Endothelial cell of umbilical vein (primary cell): ENCODE measurements around the gene NFXL1. TPM values are rescaled to one million over a fixed set of nuclear protein-coding genes. Genes with fewer than 3 reads are reported as not detected.

Experiments
- BruUV-seq: library from RNA; stranded (reverse); fragments of 400-500 nt; replicated peaks from 2 replicates; lab custom pipeline; 2021; lab: Mats Ljungman, UMichigan
- CTCF ChIA-PET: fragments of 300-600, 350-600 bp; sonication (Branson Sonifier 250); formaldehyde crosslinking; loops from one replicate; lab custom pipeline; 2021; ENCODE audit warnings: antibody characterized with exemption, inconsistent platforms; lab: Charles Lee
- POLR2A ChIA-PET: fragments of 300-600, 350-600 bp; sonication (Branson Sonifier 250); formaldehyde crosslinking; loops from one replicate; lab custom pipeline; 2021; ENCODE audit warnings: antibody characterized with exemption, inconsistent platforms; lab: Charles Lee
- DNase-seq: peaks from one replicate; pipeline ENCODE4 v3.0.0-alpha.2; 2011; ENCODE audit warnings: low read depth, low spot score
- FAIRE-seq: peaks from 2 replicates; lab custom pipeline; 2011; peaks lifted over from hg19 to GRCh38; lab: Jason Lieb, UNC
- H2AFZ ChIP-seq: 2 replicates; pipeline ENCODE4 v1.6.0; 2012; ENCODE audit warnings: low read depth, low read length, control low read depth, inconsistent platforms
- H3K27ac ChIP-seq: 2 replicates; pipeline ENCODE4 v1.5.1; 2011; ENCODE audit warnings: low read depth, mild to moderate bottlenecking, control low read depth, low read length, moderate library complexity; ENCODE audit not compliant: insufficient read depth
- H3K27me3 ChIP-seq, 2 experiments: 2 replicates each; pipeline versions ENCODE4 v1.6.0 to v1.6.1; 2011; ENCODE audit warnings: low read length in 2 of 2, mixed read lengths in 1 of 2; ENCODE audit not compliant: control insufficient read depth in 2 of 2, insufficient read depth in 2 of 2
- H3K36me3 ChIP-seq, 2 experiments: 2 replicates in 1 of 2; 3 replicates in 1 of 2; pipeline ENCODE4 v1.5.1; 2011; ENCODE audit warnings: low read length in 2 of 2, mild to moderate bottlenecking in 1 of 2, moderate library complexity in 1 of 2; ENCODE audit not compliant: control insufficient read depth in 2 of 2, insufficient read depth in 2 of 2; ENCODE audit errors: extremely low read depth in 1 of 2
- H3K4me1 ChIP-seq: 3 replicates; pipeline ENCODE4 v1.5.1; 2011; ENCODE audit warnings: mild to moderate bottlenecking, low read length; ENCODE audit not compliant: control insufficient read depth, insufficient read depth; ENCODE audit errors: extremely low read depth
- H3K4me2 ChIP-seq: 2 replicates; pipeline ENCODE4 v1.6.1; 2011; ENCODE audit warnings: low read length, control low read depth, mixed read lengths; ENCODE audit not compliant: insufficient read depth
- H3K4me3 ChIP-seq, 3 experiments: fragments of 200-600 bp in 1 of 3; sonication (generic), shearing (Covaris generic) in 1 of 3; replicated peaks in 1 of 3; 2 replicates each; pipeline ENCODE4 v1.5.1; 2011 to 2016; ENCODE audit warnings: control low read depth in 3 of 3, low read length in 3 of 3, mild to moderate bottlenecking in 2 of 3, inconsistent platforms in 1 of 3, low read depth in 1 of 3, moderate library complexity in 1 of 3; ENCODE audit not compliant: insufficient read depth in 1 of 3
- H3K79me2 ChIP-seq: 2 replicates; pipeline ENCODE4 v1.6.0; 2012; ENCODE audit warnings: low read length, inconsistent platforms; ENCODE audit not compliant: control insufficient read depth, insufficient read depth
- H3K9ac ChIP-seq: replicated peaks from 2 replicates; pipeline ENCODE3; 2011; ENCODE audit warnings: low read length, control low read depth; ENCODE audit not compliant: insufficient read depth; ENCODE audit errors: extremely low read depth
- H3K9me1 ChIP-seq: replicated peaks from 3 replicates; pipeline ENCODE4 v1.6.0; 2011; ENCODE audit warnings: mild to moderate bottlenecking, low read length; ENCODE audit not compliant: control insufficient read depth, insufficient read depth; ENCODE audit errors: extremely low read depth
- H3K9me3 ChIP-seq: replicated peaks from 2 replicates; pipeline ENCODE4 v1.5.1; 2012; ENCODE audit warnings: low read length, inconsistent platforms; ENCODE audit not compliant: control insufficient read depth, insufficient read depth
- H4K20me1 ChIP-seq: replicated peaks from 2 replicates; pipeline ENCODE3; 2011; ENCODE audit warnings: mild to moderate bottlenecking, low read length; ENCODE audit not compliant: control insufficient read depth, insufficient read depth; ENCODE audit errors: extremely low read depth
- CTCF ChIP-seq, 2 donors: IDR thresholded peaks; 1 replicate in 1 of 2; 2 replicates in 1 of 2; pipeline ENCODE4 v1.5.1; 2011; ENCODE audit warnings: low read length in 2 of 2, mild to moderate bottlenecking in 2 of 2, moderate library complexity in 2 of 2, control low read depth in 1 of 2, inconsistent platforms in 1 of 2, low read depth in 1 of 2; ENCODE audit not compliant: insufficient read depth in 1 of 2; ENCODE audit errors: extremely low read depth in 1 of 2
- GATA2 ChIP-seq: IDR thresholded peaks from 2 replicates; pipeline ENCODE4 v1.7.0; 2011; ENCODE audit warnings: low read depth, mild to moderate bottlenecking, moderate library complexity, mixed read lengths, low read length; ENCODE audit not compliant: insufficient read length, insufficient read depth
- MAX ChIP-seq: IDR thresholded peaks from 2 replicates; pipeline ENCODE4 v1.6.1; 2011; ENCODE audit not compliant: insufficient read depth, insufficient read length
- MYC ChIP-seq: IDR thresholded peaks from one replicate; pipeline ENCODE4 v1.6.1; 2011; ENCODE audit warnings: mild to moderate bottlenecking, low read depth, low read length
- POLR2AphosphoS5 ChIP-seq: IDR thresholded peaks from 2 replicates; pipeline ENCODE4 v1.6.1; 2012; ENCODE audit warnings: low read depth, mild to moderate bottlenecking, control low read depth, low read length, moderate library complexity; ENCODE audit not compliant: insufficient read depth
- dilution Hi-C: fragments of 300-500 bp; cut with MboI; formaldehyde crosslinking; loops from one replicate; pipeline ENCODE4 v1.15.0; 2019; ENCODE audit warnings: low sequenced_read_pairs; ENCODE audit not compliant: extremely low pct_ligation_motif_present
- intact Hi-C: fragments of 100-400 bp; cut with micrococcal nuclease; formaldehyde crosslinking; loops from one replicate; pipeline ENCODE4 v1.10.0; 2022
- polyA plus RNA-seq, 4 experiments: library from polyadenylated mRNA; depleted of rRNA in 3 of 4; stranded (reverse) in 3 of 4; unstranded in 1 of 4; fragments of >200 nt; gene quantifications; 2 replicates each; pipeline versions ENCODE4 v1.2.1 to v1.2.3, GENCODE V29; 2011 to 2012; ENCODE audit warnings: missing spikeins in 1 of 4
- total RNA-seq: library from RNA; stranded (reverse); gene quantifications from 2 replicates; pipeline ENCODE4 v1.2.3, GENCODE V29; 2021

The NFXL1 gene
- total and polyA plus RNA-seq, 2 donors (not counting 3 experiments of a cell fraction or from before 2014, with no cell fraction given) = 5.1 to 14.6 TPM

- no peak overlapping the region for H3K9ac ChIP-seq
- H3K36me3 ChIP-seq = no peaks in the 10 kb centered on the region
- no peaks in the 10 kb centered on the region for H3K4me1 ChIP-seq
- dilution Hi-C loops (no loop called here), intact Hi-C loops (no loop called here)
- TF ChIP-seq GATA2 (no peak), MAX (no peak)
- H3K9me1 ChIP-seq = no peaks in the 10 kb centered on the region
- H4K20me1 ChIP-seq = no peaks in the 10 kb centered on the region
- no peaks in the 10 kb centered on the region for H3K9me3 ChIP-seq
- H3K27me3 ChIP-seq = no peaks in the 10 kb centered on the region
- H3K4me3 ChIP-seq = no peak overlapping the region
- DNase-seq (no peak), FAIRE-seq (no peak)
- H3K27ac ChIP-seq = no peak overlapping the region
- ChIA-PET POLR2A (no interaction called here), CTCF (no interaction called here)
- H2AFZ ChIP-seq = no peak overlapping the region
- no TSS peak for BruUV-seq
- H3K79me2 ChIP-seq = no peaks in the 10 kb centered on the region
- no peak overlapping the region for H3K4me2 ChIP-seq
These were observed 40.3 kb upstream of the NFXL1 start for GRCh38 chr4:47954677-47955076.

- no peak overlapping the region for H3K4me2 ChIP-seq
- POLR2A ChIA-PET = no interaction called here
- H3K27ac ChIP-seq = no peak overlapping the region
- H3K79me2 ChIP-seq = no peaks in the 10 kb centered on the region
- FAIRE-seq (no peak), DNase-seq (no peak)
- H3K9me1 ChIP-seq = no peaks in the 10 kb centered on the region
- dilution Hi-C loops = no loop called here
- no peaks in the 10 kb centered on the region for H4K20me1 ChIP-seq
- no peaks in the 10 kb centered on the region for H3K36me3 ChIP-seq
- BruUV-seq = no TSS peak
- H3K4me1 ChIP-seq = no peaks in the 10 kb centered on the region
- H3K27me3 ChIP-seq = no peaks in the 10 kb centered on the region
- no peak overlapping the region for H3K9ac ChIP-seq
- H2AFZ ChIP-seq = no peak overlapping the region
- no peaks in the 10 kb centered on the region for H3K9me3 ChIP-seq
- intact Hi-C loops = no loop called here
- CTCF ChIA-PET = no interaction called here
- TF ChIP-seq POLR2AphosphoS5 (no peak), GATA2 (no peak), MYC (no peak), CTCF (IDR thresholded peaks at IDR 0.05; ENCODE audit: extremely low read depth in 1 of 2, insufficient read depth in 1 of 2, low read depth in 1 of 2, low read length in 2 of 2) (no peak)
- H3K4me3 ChIP-seq = no peak overlapping the region
These were observed 39.9 kb upstream of the NFXL1 start for GRCh38 chr4:47954245-47954644.
